CD4-positive, alpha-beta T cell treated with Interleukin-1 beta for 1 hour (primary cell): ENCODE data around the gene DTX2.
A peak's percentile ranks its signal among the peaks of the same experiment; 100 is the strongest.
"Not testable (repeated sequence)": the region's sequence is repeated elsewhere in the genome, so short reads cannot be mapped to it uniquely, and the experiment has no call there.

ENCODE experiments used
- DNase-seq, 2 donors: peaks; one replicate each; pipeline ENCODE4 v3.0.0-alpha.2; 2020 to 2022

The DTX2 gene

GRCh38 chr7:76445577-76446008, 15.9 kb upstream of the DTX2 start:
- DNase-seq: peak in 1 of 2 donors; percentile 10

- DNase-seq: not testable (repeated sequence)
These were observed 4.5 kb upstream of the DTX2 start for GRCh38 chr7:76457017-76457416.

GRCh38 chr7:76458504-76458903, 3.0 kb upstream of the DTX2 start:
- DNase-seq: not testable (repeated sequence)

GRCh38 chr7:76460767-76461166, 742 bp upstream of the DTX2 start:
- not testable (repeated sequence) for DNase-seq

DNA sequence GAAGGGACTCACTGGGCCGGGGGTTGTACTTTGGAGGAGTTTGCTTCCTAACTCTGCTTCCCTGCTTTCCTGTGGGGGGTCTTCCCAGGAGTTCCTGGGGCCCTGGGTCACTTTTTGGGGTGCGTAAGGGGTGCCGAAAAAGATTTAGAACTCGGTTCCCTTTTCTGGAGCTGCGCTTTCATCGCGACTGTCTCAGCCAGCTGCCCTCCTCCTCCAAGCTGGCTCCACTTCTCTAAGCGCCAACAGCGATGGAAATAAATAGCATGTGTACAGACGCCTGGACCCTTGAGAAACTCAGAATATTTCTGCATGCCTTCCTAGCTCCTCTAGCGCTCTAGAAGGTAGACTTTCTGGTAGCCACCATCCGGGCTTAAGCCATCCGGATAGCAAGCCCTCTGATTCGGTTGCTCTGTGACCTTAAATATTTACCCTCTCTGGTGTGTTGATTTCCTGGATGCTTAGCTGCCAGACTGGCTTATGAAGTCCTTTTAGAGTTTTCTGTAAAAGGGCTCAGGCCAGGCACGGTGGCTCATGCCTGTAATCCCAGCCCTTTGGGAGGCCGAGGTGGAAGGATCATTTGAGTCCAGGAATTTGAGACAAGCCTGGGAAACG, 868 bp downstream of the DTX2 start:
- not testable (repeated sequence) for DNase-seq

- DNase-seq: not testable (repeated sequence)
These were observed 3.5 kb downstream of the DTX2 start for GRCh38 chr7:76464959-76465358.

- not testable (repeated sequence) for DNase-seq
These were observed 4.4 kb downstream of the DTX2 start for GRCh38 chr7:76465950-76466349.

DNA sequence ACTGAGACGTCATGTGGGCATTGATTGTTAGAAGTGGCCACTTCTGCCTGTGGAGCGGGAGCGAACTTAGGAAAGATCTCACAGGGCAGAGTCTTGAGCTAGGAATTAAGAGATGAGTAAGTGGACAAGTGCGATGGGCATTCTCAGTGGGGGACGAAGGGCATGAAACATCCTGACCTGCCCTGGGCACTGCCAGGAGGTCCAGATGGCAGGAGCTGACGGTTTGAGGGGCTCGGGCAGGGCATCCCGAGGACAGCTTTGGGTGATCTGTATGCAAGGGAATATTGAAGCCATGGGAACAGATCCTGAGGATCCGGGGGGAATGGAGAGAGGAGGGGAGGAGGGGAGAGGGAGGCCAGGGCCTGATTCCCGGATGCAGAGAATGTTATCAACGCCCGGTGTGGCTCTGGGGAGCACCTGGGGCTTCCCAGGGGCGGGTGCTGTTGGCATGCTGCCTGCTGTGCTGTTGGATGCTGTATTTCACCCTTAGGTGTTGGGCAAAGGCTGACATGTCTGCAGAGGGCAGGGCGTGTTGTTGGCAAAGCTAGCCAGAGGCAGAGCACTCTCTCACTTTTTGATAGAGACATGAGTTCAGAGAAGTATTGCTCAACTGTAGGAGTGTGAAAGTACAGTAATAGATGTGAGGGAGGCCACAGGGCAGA, 6.4 kb downstream of the DTX2 start:
- not testable (repeated sequence) for DNase-seq

- not testable (repeated sequence) for DNase-seq
These were observed 10.2 kb downstream of the DTX2 start for GRCh38 chr7:76471556-76472221.

- not testable (repeated sequence) for DNase-seq
These were observed 11.6 kb downstream of the DTX2 start for GRCh38 chr7:76473097-76473496.

DNA sequence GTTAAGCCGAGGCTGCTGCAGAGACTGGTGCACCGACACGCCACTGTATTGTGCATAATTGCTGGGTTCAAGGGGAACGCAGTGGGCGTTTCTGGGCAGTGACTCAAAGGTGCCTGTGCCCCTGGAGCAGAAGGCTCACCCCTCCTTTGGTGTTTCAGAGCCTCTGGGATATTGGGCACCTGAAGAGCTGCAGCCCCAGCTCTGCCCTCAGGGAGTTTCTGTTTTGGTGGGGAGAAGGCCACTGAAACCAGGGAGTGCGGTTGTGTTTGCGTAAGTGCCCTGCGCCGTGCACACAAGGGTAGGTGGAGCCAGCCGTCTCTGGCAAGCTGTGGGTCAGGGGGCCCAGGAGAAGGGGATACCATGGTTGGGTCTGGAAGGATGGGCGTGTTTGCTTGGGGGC, 14.8 kb downstream of the DTX2 start:
- DNase-seq: not testable (repeated sequence)

DNA sequence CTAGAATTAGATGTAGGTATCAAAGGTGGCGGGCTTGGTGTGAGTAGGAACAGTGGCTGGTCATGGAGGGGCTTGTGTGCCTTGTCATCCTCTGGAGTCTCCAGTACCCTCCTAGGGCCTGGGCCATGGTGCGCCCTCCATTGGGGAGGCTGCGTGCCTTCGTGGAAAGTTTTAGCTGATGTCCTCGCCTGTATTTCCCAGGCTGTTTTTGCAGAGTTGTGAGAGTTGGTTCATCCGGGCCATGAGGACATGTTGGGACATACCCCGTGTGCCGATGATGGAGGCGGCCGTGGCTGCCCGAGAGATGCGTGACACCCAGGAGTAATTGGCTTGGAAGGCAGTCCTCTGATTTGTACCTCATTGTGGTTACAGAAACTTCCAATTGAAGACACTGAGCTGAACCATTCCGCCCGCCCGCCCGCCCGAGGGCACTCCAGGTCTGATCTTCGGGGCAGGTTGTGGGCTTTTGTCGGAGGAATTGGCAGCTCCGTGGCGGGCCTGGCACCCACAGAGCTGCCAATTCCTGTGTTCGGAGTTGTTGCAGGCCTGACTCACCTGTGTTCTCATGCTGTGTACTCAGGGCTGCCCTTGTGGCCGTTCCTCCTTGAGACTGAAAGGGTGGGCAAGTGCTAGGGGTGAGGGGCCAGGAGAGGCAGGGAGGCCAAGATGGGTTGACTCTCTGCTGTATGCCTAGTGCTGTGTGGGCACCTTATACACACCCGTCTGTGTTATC, 15.4 kb downstream of the DTX2 start:
- DNase-seq: not testable (repeated sequence)

GRCh38 chr7:76479628-76480027, 18.1 kb downstream of the DTX2 start:
- not testable (repeated sequence) for DNase-seq

DNA sequence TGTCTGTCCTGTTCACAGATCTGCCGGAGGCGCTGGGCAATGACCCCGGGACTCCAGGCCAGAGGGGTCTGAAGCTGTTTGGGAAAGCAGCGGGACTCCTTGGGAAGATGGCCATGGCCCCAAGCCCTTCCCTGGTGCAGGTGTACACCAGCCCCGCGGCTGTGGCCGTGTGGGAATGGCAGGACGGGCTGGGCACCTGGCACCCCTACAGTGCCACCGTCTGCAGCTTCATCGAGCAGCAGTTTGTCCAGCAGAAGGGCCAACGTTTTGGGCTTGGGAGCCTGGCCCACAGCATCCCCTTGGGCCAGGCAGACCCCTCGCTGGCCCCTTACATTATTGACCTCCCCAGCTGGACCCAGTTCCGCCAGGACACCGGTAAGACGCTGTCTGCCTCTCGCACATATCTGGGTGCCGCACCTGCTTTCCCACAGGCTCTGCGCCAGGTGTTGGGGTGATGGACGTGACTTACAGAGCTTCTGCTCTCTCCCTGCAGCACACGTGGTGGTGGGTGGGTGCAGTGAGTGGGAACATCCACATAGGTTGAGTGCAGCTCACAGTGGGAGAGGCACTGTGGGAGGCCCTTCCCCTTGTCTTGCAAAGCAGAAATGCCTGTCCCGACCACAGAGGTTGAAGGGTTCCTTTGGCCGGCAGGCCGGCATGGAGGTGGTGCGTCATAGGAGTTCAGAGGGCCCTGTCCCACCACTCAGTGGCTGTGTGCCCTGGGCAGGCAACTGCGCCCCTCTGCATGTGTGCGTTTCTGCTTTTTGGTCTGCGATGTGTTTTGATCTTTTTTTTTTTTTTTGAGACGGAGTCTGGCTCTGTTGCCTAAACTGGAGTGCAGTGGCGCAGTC, 19.1 kb downstream of the DTX2 start:
- not testable (repeated sequence) for DNase-seq

GRCh38 chr7:76482660-76483059, 21.2 kb downstream of the DTX2 start:
- DNase-seq: not testable (repeated sequence)

GRCh38 chr7:76483081-76483480, 21.6 kb downstream of the DTX2 start:
- DNase-seq: not testable (repeated sequence)

DNA sequence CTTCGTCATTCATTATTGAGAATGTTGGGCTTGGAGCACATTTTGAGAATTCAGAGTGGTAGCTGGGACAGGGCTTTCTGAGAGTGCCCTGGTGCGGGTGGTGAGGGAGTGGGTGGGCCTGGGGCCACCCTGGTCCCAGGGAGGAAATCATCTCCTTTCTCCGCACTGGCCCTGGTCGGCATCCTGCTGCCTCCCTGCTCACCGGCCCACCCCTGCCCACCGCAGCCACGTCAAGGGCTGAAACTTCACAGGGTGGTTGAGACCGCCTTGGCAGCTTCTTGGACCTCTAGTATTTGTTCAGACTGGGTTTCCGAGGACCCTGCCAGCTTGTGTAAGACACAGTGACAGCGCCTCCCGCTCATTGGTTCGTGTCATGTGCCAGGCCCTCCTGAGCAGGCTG, 22.9 kb downstream of the DTX2 start:
- DNase-seq: not testable (repeated sequence)

DNA sequence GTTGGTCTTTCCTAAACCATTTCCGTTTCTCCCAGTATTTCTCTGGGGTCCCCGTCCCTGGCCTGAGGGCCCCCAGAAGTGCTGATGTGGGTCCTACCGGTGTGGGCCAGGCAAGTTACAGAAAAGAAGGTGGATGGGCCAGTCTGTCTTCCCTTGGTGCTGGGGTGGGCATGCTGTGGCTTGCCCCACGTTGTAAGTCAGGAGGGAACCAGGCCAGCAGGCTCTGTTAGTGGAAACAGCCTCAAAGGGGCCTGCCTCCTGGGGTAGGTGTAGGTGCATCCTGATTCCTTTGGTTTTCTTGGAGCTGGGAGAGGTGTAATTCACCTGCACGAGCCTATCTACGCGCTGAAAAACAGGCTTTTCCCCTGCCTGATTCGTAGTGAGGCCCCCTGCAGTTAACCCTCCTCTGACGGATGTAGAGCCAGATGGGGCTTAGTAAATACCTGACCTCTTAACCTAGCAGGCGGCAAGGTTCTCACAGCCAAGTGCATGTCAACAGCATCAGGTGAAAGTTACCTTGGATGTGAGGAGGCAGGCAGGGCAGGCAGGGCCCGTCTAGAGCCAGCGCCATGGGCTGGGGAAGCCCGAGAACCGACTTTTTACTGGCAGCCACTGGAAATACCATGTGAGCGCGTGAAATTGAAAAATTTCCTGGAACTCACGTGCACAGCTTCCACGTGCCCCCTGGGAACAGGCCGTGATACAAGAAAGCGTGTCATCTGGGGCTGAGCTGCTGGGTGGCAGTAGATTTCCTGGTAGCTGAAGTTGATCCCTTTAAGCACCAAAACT, 24.5 kb downstream of the DTX2 start:
- not testable (repeated sequence) for DNase-seq

DNA sequence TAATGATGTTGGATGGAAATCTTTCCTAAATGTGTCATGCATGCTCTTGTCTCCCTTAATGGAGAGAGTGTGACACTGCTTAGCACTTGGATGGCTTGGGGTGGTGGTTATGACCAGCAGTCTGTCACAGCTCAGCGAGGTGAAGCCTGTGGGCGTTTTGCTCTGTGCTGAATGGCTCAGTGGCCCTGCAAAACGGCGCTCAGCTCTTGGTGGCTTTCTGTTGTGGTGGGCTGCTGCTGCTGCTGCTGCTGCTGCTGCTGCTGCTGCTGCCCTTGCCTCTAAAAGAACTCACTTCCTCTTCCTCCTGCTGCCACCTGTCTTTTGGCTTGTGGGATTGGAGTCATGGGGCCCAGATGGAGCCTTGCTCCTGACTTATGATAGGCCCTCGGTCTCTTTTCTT, 25.1 kb downstream of the DTX2 start:
- peak; percentile 32 to 37 for DNase-seq

DNA sequence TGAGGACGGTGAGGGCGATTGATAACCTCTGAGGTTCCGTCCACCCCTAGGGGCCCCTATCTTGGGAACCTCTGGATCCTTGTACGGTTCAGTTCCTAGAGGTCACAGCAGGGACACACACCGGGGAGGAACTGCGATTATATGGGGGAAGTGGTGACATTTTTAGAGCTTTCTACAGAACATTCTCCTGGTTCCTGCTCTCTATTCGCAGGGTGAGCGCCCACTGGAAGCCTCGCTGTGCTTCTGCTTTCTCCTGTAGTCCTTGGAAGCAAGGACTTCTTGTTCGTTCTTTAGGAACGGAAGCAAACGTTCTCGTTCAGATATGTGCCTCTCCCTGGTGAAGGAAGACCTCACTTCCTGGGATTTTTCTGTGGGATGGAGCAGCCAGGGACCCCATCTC, 26.5 kb downstream of the DTX2 start:
- not testable (repeated sequence) for DNase-seq

- DNase-seq: not testable (repeated sequence)
These were observed 30.6 kb downstream of the DTX2 start for GRCh38 chr7:76492139-76492538.
